ENCODE data around the gene AVPR2. TPM values are rescaled to one million over a fixed set of nuclear protein-coding genes. Genes with fewer than 3 reads are reported as not detected.

AVPR2 gene
- total RNA-seq, 1 experiment from 2014 or later, result not detected

- H3K9me3 ChIP-seq (ENCODE audit: low read length), result no peaks in the 10 kb centered on the region
- peaks cover 36% of the 10 kb centered on the region for H3K36me3 ChIP-seq (ENCODE audit: low read depth, low read length)
- no peaks in the 10 kb centered on the region for H3K27me3 ChIP-seq (ENCODE audit: low read length)
- H3K27ac ChIP-seq (ENCODE audit: low read length), result no peak overlapping the region
- no peaks in the 10 kb centered on the region for H3K9me2 ChIP-seq (replicated peaks; ENCODE audit: low read length)
- no peaks in the 10 kb centered on the region for H4K20me1 ChIP-seq (ENCODE audit: low read length)
- ChIA-PET POLR2A (ENCODE audit: unreplicated experiment) (no interaction called here), CTCF (no interaction called here)
- no peaks in the 10 kb centered on the region for H3K4me1 ChIP-seq (ENCODE audit: insufficient read depth, low read length)
- TF ChIP-seq EZH2phosphoT487 (IDR thresholded peaks at IDR 0.05; ENCODE audit: borderline replicate concordance, low read length) (no peak), CTCF (conservative IDR thresholded peaks at IDR 0.05; ENCODE audit: low read depth, low read length) (no peak), EZH2 (IDR thresholded peaks at IDR 0.05; ENCODE audit: low read length, unreplicated experiment) (no peak)
- H2AFZ ChIP-seq (ENCODE audit: low read length), result no peak overlapping the region
- intact Hi-C loops (cut with micrococcal nuclease), result no loop called here
- H3K4me3 ChIP-seq (ENCODE audit: low read length), result no peak overlapping the region
- H3F3A ChIP-seq (ENCODE audit: low read length, unreplicated experiment), result no peaks in the 10 kb centered on the region
- H3K9ac ChIP-seq (ENCODE audit: low read length), result no peak overlapping the region
- no peak for DNase-seq
- no TSS peak for BruUV-seq (replicated peaks)
- H3K79me2 ChIP-seq (ENCODE audit: low read length), result no peaks in the 10 kb centered on the region
- ATAC-seq, result no peak
- no peak overlapping the region for H3K4me2 ChIP-seq (ENCODE audit: low read length)
Measured at GRCh38 chrX:153953892-153954557, 49.6 kb downstream of the AVPR2 start.

- no peak for DNase-seq
- Histone ChIP-seq H3K4me1 (ENCODE audit: insufficient read depth, low read length) (no peaks in the 10 kb centered on the region), H3K4me3 (ENCODE audit: low read length) (no peak overlapping the region), H3K79me2 (ENCODE audit: low read length) (no peaks in the 10 kb centered on the region), H3K9me2 (replicated peaks; ENCODE audit: low read length) (no peaks in the 10 kb centered on the region), H3K36me3 (ENCODE audit: low read depth, low read length) (peaks cover 43% of the 10 kb centered on the region), H3K9ac (ENCODE audit: low read length) (no peak overlapping the region), H3K27me3 (ENCODE audit: low read length) (no peaks in the 10 kb centered on the region), H3F3A (ENCODE audit: low read length, unreplicated experiment) (no peaks in the 10 kb centered on the region), H3K27ac (ENCODE audit: low read length) (no peak overlapping the region), H4K20me1 (ENCODE audit: low read length) (no peaks in the 10 kb centered on the region), H3K4me2 (ENCODE audit: low read length) (no peak overlapping the region), H2AFZ (ENCODE audit: low read length) (no peak overlapping the region), H3K9me3 (ENCODE audit: low read length) (no peaks in the 10 kb centered on the region)
- ChIA-PET POLR2A (ENCODE audit: unreplicated experiment) (no interaction called here), CTCF (no interaction called here)
- no peak for TF ChIP-seq CTCF (conservative IDR thresholded peaks at IDR 0.05; ENCODE audit: low read depth, low read length)
- no peak for TF ChIP-seq EZH2phosphoT487 (IDR thresholded peaks at IDR 0.05; ENCODE audit: borderline replicate concordance, low read length)
- no TSS peak for BruUV-seq (replicated peaks)
- intact Hi-C loops (cut with micrococcal nuclease), result no loop called here
- no peak for ATAC-seq
Measured at GRCh38 chrX:153954558-153955227, 50.2 kb downstream of the AVPR2 start.

GRCh38 chrX:153955228-153955732 lies 50.8 kb downstream of the AVPR2 start:
- Histone ChIP-seq H3K4me2 (ENCODE audit: low read length) (no peak overlapping the region), H3K4me1 (ENCODE audit: insufficient read depth, low read length) (no peaks in the 10 kb centered on the region), H3K27me3 (ENCODE audit: low read length) (no peaks in the 10 kb centered on the region), H2AFZ (ENCODE audit: low read length) (no peak overlapping the region), H3K9me3 (ENCODE audit: low read length) (no peaks in the 10 kb centered on the region), H3K27ac (ENCODE audit: low read length) (no peak overlapping the region), H3F3A (ENCODE audit: low read length, unreplicated experiment) (no peaks in the 10 kb centered on the region), H3K9ac (ENCODE audit: low read length) (no peak overlapping the region), H4K20me1 (ENCODE audit: low read length) (no peaks in the 10 kb centered on the region), H3K4me3 (ENCODE audit: low read length) (no peak overlapping the region), H3K36me3 (ENCODE audit: low read depth, low read length) (peaks cover 44% of the 10 kb centered on the region), H3K9me2 (replicated peaks; ENCODE audit: low read length) (no peaks in the 10 kb centered on the region), H3K79me2 (ENCODE audit: low read length) (no peaks in the 10 kb centered on the region)
- ChIA-PET POLR2A (ENCODE audit: unreplicated experiment) (no interaction called here), CTCF (no interaction called here)
- intact Hi-C loops (cut with micrococcal nuclease), result no loop called here
- DNase-seq (no peak), ATAC-seq (peak; percentile 15; the same call in 1 of the 2 replicates)
- TF ChIP-seq EZH2 (IDR thresholded peaks at IDR 0.05; ENCODE audit: low read length, unreplicated experiment) (no peak), EZH2phosphoT487 (IDR thresholded peaks at IDR 0.05; ENCODE audit: borderline replicate concordance, low read length) (no peak), CTCF (conservative IDR thresholded peaks at IDR 0.05; ENCODE audit: low read depth, low read length) (no peak)
- no TSS peak for BruUV-seq (replicated peaks)
